ENCODE results near the gene STX10.
"Not testable (repeated sequence)": the region's sequence is repeated elsewhere in the genome, so short reads cannot be mapped to it uniquely, and the experiment has no call there.

Gene STX10, protein sequence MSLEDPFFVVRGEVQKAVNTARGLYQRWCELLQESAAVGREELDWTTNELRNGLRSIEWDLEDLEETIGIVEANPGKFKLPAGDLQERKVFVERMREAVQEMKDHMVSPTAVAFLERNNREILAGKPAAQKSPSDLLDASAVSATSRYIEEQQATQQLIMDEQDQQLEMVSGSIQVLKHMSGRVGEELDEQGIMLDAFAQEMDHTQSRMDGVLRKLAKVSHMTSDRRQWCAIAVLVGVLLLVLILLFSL

DNA sequence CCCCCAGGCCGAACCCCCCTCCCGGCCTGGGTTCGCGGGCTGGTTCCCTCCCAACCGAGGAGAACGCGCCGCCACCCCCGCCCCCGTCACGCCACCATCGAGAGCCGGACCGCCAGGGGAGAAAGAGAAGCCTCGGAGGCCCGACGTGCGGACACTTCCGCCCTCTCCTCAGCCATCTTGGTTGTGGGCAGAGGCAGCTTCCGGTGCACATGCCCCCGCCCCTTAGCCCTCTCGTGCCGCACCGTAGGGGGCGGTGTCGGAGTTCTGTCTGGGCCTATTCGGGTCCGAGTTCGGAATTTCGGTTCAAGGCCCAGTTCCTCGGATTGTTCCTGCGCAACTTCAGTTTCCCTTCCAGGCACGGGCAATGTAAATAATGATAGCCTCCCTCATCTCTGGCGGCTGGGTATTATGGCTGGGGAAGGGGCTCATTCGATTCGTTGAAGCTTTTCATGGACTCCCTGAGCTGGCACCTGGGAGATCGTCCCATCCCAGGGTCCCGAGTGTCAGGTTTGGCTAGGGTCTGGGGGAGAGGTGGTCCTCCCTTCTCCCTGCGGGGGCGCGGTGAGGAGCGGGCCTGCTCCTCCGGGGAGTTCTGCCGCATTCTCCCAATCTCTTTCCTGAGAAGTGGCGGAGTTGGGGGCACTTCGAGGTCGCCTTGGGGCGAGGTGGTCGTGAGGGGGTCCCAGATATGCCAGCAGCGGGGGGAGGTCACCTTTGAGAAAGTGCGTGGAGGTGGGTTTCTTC is at the start of gene STX10, which contains the start of gene IER2:
TSS of gene STX10 (minus strand) at position 189 of the 744 bp plus-strand sequence. CDS start 202 bp downstream, outside the sequence.
TSS of gene IER2 (plus strand) at position 225 of the 744 bp plus-strand sequence. CDS start 2,776 bp downstream, outside the sequence.
- DNase-seq (ENCODE audit: low spot score): peak; percentile 97
- TF ChIP-seq, protein P1, sequence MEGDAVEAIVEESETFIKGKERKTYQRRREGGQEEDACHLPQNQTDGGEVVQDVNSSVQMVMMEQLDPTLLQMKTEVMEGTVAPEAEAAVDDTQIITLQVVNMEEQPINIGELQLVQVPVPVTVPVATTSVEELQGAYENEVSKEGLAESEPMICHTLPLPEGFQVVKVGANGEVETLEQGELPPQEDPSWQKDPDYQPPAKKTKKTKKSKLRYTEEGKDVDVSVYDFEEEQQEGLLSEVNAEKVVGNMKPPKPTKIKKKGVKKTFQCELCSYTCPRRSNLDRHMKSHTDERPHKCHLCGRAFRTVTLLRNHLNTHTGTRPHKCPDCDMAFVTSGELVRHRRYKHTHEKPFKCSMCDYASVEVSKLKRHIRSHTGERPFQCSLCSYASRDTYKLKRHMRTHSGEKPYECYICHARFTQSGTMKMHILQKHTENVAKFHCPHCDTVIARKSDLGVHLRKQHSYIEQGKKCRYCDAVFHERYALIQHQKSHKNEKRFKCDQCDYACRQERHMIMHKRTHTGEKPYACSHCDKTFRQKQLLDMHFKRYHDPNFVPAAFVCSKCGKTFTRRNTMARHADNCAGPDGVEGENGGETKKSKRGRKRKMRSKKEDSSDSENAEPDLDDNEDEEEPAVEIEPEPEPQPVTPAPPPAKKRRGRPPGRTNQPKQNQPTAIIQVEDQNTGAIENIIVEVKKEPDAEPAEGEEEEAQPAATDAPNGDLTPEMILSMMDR (IDR thresholded peaks at IDR 0.05; ENCODE audit: extremely low read depth, insufficient read depth, missing control alignments): peak; percentile 59
- in situ Hi-C loops (cut with MboI; ENCODE audit: low pct_unique_long_range_greater_than_20kb, low sequenced_read_pairs, unreplicated experiment): no loop called here

DNA sequence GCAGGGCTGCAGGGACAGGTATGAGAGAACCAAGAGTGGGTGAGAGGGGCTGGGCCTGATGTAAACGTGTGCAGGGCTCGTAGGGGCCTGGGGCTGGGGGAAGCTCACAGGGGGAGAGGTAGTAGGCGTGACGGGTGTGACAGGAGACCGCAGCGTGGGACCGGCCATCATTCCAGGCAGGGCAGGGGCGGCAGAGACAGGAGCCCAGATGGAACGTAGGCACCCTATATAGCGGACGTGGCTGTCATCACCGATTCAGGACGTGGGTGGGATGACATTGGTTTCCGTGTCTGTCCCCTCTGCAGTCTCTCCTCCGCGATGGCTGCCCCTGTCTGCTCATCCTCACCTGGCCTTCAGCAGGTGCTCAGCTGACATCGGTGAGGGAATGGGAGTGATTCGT is 48.5 kb upstream of the STX10 start:
- no peak for DNase-seq (ENCODE audit: low spot score)
- in situ Hi-C loops (cut with MboI; ENCODE audit: low pct_unique_long_range_greater_than_20kb, low sequenced_read_pairs, unreplicated experiment): no loop called here
- TF ChIP-seq, protein P1 (IDR thresholded peaks at IDR 0.05; ENCODE audit: extremely low read depth, insufficient read depth, missing control alignments): no peak

DNA sequence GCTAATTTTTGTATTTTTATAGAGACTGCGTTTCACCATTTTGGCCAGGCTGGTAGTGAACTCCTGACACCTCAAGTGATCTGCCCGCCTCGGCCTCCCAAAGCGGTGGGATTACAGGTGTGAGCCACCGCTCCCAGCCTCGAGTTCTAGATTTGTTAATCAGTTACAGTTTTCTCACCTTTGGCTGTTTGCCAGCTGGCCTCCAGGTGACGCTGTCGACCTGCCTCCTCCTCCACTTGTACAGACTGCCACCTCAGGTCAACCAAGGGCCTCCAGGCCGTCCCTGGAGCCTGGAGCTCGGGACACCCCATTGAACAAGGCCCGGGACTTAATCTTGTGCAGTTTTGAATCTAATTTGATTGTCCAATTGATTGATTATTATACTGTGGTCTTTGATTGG is 45.5 kb upstream of the STX10 start:
- in situ Hi-C loops (cut with MboI; ENCODE audit: low pct_unique_long_range_greater_than_20kb, low sequenced_read_pairs, unreplicated experiment): no loop called here
- TF ChIP-seq, protein P1 (IDR thresholded peaks at IDR 0.05; ENCODE audit: extremely low read depth, insufficient read depth, missing control alignments): peak; percentile 78
- DNase-seq (ENCODE audit: low spot score): peak; percentile 65

DNA sequence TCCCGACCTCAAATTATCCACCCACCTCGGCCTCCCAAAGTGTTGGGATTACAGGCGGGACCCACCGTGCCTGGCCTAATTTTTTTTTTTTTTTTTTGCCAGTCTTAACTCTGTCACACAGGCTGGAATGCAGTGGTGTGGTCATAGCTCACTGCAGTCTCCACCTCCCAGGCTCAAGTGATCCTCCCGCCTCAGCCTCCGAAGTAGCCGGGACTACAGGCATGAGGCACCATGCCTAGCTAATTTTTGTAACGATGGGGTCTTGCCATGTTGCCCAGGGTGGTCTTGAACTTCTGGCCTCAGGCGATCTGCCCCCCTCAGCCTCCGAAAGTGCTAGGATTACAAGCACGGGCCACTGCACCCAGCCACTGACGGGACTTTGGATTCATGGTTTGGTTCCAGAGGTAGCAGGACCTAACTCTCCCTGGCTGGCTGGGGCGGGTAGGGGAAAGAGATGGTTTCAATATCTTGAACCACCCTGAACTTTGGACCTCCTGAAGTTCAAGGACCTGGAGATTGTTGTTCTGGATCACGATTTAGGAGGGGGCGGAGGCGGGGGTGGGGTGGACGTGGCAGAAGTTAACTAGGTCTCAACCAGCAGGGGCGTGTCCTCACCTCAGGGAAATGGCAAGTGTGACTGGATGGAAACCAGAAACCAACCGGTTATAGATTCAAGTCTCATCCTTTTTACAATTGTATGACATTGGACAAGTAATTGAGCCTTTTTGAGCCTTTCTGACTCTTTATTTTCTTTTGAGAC is 40.8 kb upstream of the STX10 start:
- TF ChIP-seq, protein P1 (IDR thresholded peaks at IDR 0.05; ENCODE audit: extremely low read depth, insufficient read depth, missing control alignments): no peak
- in situ Hi-C loops (cut with MboI; ENCODE audit: low pct_unique_long_range_greater_than_20kb, low sequenced_read_pairs, unreplicated experiment): no loop called here
- no peak for DNase-seq (ENCODE audit: low spot score)

DNA sequence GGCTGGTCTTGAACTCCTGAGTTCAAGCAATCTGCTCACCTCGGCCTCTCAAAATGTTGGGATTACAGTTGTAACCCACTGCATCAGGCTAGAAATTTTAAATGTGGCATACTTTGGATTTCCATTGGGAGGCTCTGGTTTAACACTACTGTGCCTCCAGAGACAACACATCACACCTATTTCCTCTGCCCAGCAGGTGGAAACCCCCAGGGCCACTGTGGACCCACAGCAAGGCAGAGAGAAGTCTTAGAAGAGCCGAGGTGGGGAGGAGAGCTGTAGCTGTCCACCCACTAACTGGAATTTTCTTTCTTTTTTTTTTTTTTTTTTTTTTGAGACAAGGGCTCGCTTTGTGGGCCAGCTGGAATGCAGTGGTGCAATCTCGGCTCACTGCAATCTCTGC is 39.4 kb upstream of the STX10 start:
- no peak for DNase-seq (ENCODE audit: low spot score)
- TF ChIP-seq, protein P1 (IDR thresholded peaks at IDR 0.05; ENCODE audit: extremely low read depth, insufficient read depth, missing control alignments): no peak
- in situ Hi-C loops (cut with MboI; ENCODE audit: low pct_unique_long_range_greater_than_20kb, low sequenced_read_pairs, unreplicated experiment): no loop called here

DNA sequence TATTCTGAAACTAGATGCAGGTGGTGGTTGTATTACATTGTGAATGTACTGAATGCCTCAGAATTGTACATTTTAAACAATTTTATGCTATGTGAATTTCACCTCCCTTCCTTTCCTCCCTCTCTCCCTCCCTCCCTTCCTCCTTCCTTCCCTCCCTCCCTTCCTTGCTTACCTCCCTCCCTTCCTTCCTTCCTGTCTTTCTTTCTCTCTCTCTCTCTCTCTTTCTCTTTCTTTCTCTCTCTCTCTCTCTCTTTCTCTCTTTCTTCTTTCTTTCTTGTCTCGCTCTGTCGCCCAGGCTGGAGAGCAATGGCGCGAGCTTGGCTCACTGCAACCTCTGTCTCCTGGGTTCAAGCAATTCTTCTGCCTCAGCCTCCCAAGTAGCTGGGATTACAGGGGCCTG is 37.2 kb upstream of the STX10 start:
- no peak for DNase-seq (ENCODE audit: low spot score)
- TF ChIP-seq, protein P1 (IDR thresholded peaks at IDR 0.05; ENCODE audit: extremely low read depth, insufficient read depth, missing control alignments): no peak
- in situ Hi-C loops (cut with MboI; ENCODE audit: low pct_unique_long_range_greater_than_20kb, low sequenced_read_pairs, unreplicated experiment): no loop called here

DNA sequence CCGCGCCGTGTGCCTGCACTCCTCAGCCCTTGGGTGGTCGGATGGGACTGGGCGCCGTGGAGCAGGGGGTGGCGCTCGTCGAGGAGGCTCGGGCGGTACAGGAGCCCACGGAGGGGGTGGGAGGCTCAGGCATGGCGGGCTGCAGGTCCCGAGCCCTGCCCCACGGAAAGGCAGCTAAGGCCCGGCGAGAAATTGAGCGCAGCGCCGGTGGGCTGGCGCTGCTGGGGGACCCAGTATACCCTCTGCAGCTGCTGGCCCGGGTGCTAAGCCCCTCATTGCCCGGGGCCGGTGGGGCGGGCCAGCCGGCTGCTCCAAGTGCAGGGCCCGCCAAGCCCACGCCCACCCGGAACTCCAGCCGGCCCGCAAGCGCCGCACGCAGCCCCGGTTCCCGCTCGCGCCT is 36.5 kb upstream of the STX10 start:
- DNase-seq (ENCODE audit: low spot score); in situ Hi-C loops (cut with MboI; ENCODE audit: low pct_unique_long_range_greater_than_20kb, low sequenced_read_pairs, unreplicated experiment): not testable (repeated sequence)

DNA sequence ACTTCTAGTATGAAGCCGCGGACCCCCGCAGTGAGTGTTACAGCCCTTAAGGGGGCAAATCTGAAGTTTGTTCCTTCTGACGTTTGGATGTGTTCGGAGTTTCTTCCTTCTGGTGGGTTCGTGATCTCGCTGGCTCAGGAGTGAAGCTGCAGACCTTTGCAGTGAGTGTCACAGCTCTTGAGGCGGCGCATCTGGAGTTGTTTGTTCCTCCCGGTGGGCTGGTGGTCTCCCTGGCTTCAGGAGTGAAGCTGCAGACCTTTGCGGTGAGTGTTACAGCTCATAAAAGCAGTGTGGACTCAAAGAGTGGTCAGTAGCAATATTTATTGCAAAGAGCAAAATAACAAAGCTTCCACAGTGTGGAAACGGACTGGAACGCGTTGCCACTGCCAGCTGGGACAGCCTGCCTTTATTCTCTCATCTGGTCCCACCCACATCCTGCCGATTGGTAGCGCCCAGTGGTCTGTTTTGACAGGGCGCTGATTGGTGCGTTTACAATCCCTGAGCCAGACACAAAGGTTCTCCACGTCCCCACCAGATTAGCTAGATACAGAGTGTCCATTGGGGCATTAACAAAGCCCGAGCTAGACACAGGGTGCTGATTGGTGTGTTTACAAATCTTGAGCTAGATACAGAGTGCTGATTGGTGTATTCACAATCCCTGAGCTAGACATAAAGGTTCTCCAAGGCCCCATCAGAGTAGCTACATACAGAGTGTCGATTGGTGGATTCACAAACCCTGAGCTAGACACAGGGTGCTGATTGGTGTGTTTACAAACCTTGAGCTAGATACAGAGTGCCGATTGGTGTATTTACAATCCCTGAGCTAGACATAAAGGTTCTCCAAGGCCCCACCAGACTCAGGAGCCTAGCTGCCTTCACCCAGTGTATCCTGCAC is 35.8 kb upstream of the STX10 start:
- in situ Hi-C loops (cut with MboI; ENCODE audit: low pct_unique_long_range_greater_than_20kb, low sequenced_read_pairs, unreplicated experiment); DNase-seq (ENCODE audit: low spot score): not testable (repeated sequence)

DNA sequence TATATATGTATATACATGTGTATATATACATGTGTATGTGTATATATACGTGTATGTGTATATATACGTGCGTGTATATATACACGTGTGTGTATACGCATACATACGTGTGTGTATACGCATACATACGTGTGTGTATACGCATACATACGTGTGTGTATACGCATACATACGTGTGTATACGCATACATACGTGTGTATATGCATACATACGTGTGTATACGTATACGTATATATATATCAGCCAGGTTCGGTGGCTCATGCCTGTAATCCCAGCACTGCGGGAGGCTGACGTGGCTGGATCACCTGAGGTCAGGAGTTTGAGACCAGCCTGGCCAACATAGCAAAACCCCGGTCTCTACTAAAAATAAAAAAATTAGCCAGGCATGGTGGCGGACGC is 34.8 kb upstream of the STX10 start:
- in situ Hi-C loops (cut with MboI; ENCODE audit: low pct_unique_long_range_greater_than_20kb, low sequenced_read_pairs, unreplicated experiment); DNase-seq (ENCODE audit: low spot score): not testable (repeated sequence)
